ENCODE measurements around the gene PRDX6. TPM values are rescaled to one million over a fixed set of nuclear protein-coding genes. Genes with fewer than 3 reads are reported as not detected.

PRDX6 gene
- total RNA-seq, 1 experiment from 2014 or later: 376 TPM

- Histone ChIP-seq H3K4me2 (no peak overlapping the region), H3K27me3 (ENCODE audit: insufficient read depth, low read depth) (no peaks in the 10 kb centered on the region), H3K4me1 (replicated peaks; ENCODE audit: insufficient read depth) (no peaks in the 10 kb centered on the region), H2AFZ (no peak overlapping the region), H3K9me2 (ENCODE audit: insufficient read depth) (no peaks in the 10 kb centered on the region), H4K20me1 (ENCODE audit: insufficient read depth) (no peaks in the 10 kb centered on the region), H3K4me3 (no peak overlapping the region), H3K27ac (no peak overlapping the region), H3K9me3 (ENCODE audit: insufficient read depth, low read depth) (no peaks in the 10 kb centered on the region), H3K36me3 (ENCODE audit: low read depth) (no peaks in the 10 kb centered on the region), H3K79me2 (ENCODE audit: low read depth) (no peaks in the 10 kb centered on the region), H3F3A (ENCODE audit: insufficient read depth, low read depth) (no peaks in the 10 kb centered on the region)
- no TSS peak for BruUV-seq (replicated peaks)
- intact Hi-C loops (cut with micrococcal nuclease; ENCODE audit: unreplicated experiment): no loop called here
- TF ChIP-seq EZH2 (IDR thresholded peaks at IDR 0.05; ENCODE audit: low read depth): no peak
- no peak for TF ChIP-seq CTCF (conservative IDR thresholded peaks at IDR 0.05)
- no peak for DNase-seq
- ChIA-PET CTCF (no interaction called here), POLR2A (ENCODE audit: unreplicated experiment) (no interaction called here)
Observed at GRCh38 chr1:173520799-173521198, 43.7 kb downstream of the PRDX6 start.

- intact Hi-C loops (cut with micrococcal nuclease; ENCODE audit: unreplicated experiment): no loop called here
- POLR2A ChIA-PET (ENCODE audit: unreplicated experiment): no interaction called here
- Histone ChIP-seq H3K9me2 (ENCODE audit: insufficient read depth) (no peaks in the 10 kb centered on the region), H4K20me1 (ENCODE audit: insufficient read depth) (no peaks in the 10 kb centered on the region), H3K4me1 (replicated peaks; ENCODE audit: insufficient read depth) (peaks cover 6% of the 10 kb centered on the region), H2AFZ (no peak overlapping the region), H3F3A (ENCODE audit: insufficient read depth, low read depth) (no peaks in the 10 kb centered on the region), H3K9me3 (ENCODE audit: insufficient read depth, low read depth) (no peaks in the 10 kb centered on the region), H3K36me3 (ENCODE audit: low read depth) (no peaks in the 10 kb centered on the region), H3K27ac (no peak overlapping the region), H3K4me2 (no peak overlapping the region), H3K79me2 (ENCODE audit: low read depth) (no peaks in the 10 kb centered on the region), H3K4me3 (no peak overlapping the region), H3K27me3 (ENCODE audit: insufficient read depth, low read depth) (no peaks in the 10 kb centered on the region)
- no TSS peak for BruUV-seq (replicated peaks)
- DNase-seq: no peak
- TF ChIP-seq EZH2 (IDR thresholded peaks at IDR 0.05; ENCODE audit: low read depth) (no peak), CTCF (conservative IDR thresholded peaks at IDR 0.05) (no peak)
- CTCF ChIA-PET: no interaction called here
Observed at GRCh38 chr1:173523329-173523728, 46.2 kb downstream of the PRDX6 start.

DNA sequence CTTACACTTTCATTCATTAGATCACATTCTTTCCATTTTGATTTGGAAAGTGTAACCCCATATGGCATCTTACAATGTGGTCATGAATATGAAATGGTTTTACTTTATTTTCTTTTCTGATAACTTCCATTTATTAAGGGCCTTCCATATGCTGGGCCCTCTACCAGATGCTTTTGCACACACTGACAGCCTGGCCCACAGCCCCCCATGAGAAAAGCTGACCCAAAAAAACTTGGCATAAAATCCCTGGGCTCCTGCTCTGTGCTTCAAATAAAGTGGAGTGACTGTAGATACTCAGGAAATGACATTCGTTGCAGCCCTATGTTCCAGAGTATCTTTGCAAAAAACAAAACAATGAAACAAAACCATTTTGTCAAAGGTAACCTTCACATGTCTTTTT, 48.8 kb downstream of the PRDX6 start:
- no peak overlapping the region for H3K4me3 ChIP-seq
- H3K36me3 ChIP-seq (ENCODE audit: low read depth): no peaks in the 10 kb centered on the region
- intact Hi-C loops (cut with micrococcal nuclease; ENCODE audit: unreplicated experiment): no loop called here
- no peak overlapping the region for H3K4me2 ChIP-seq
- no peaks in the 10 kb centered on the region for H3K27me3 ChIP-seq (ENCODE audit: insufficient read depth, low read depth)
- no TSS peak for BruUV-seq (replicated peaks)
- peaks cover 6% of the 10 kb centered on the region for H3K4me1 ChIP-seq (replicated peaks; ENCODE audit: insufficient read depth)
- POLR2A ChIA-PET (ENCODE audit: unreplicated experiment): no interaction called here
- H3F3A ChIP-seq (ENCODE audit: insufficient read depth, low read depth): no peaks in the 10 kb centered on the region
- H3K9me3 ChIP-seq (ENCODE audit: insufficient read depth, low read depth): no peaks in the 10 kb centered on the region
- no peak for TF ChIP-seq CTCF (conservative IDR thresholded peaks at IDR 0.05)
- no peak for TF ChIP-seq EZH2 (IDR thresholded peaks at IDR 0.05; ENCODE audit: low read depth)
- H3K27ac ChIP-seq: no peak overlapping the region
- no peaks in the 10 kb centered on the region for H4K20me1 ChIP-seq (ENCODE audit: insufficient read depth)
- H3K9me2 ChIP-seq (ENCODE audit: insufficient read depth): no peaks in the 10 kb centered on the region
- CTCF ChIA-PET: no interaction called here
- DNase-seq: no peak
- H3K79me2 ChIP-seq (ENCODE audit: low read depth): no peaks in the 10 kb centered on the region
- H2AFZ ChIP-seq: no peak overlapping the region

Measured in PC-9 (cell line).